ENCODE measurements around the gene PRMT7.

Gene PRMT7

GRCh38 chr16:68367891-68368290 lies 57.1 kb downstream of the PRMT7 start:
- H3K36me3 ChIP-seq (ENCODE audit: control insufficient read depth in 1 of 2, insufficient read depth in 2 of 2, low read length in 2 of 2): peaks cover 10 to 65% of the 10 kb centered on the region in 2 donors
- H3K27me3 ChIP-seq (ENCODE audit: control insufficient read depth in 1 of 2, insufficient read depth in 2 of 2, low read length in 2 of 2): no peaks in the 10 kb centered on the region
- H3K4me1 ChIP-seq (ENCODE audit: control insufficient read depth in 1 of 2, insufficient read depth in 2 of 2, low read length in 2 of 2): peaks cover 31 to 44% of the 10 kb centered on the region in 2 donors
- H3K27ac ChIP-seq (ENCODE audit: low read depth, low read length): no peak overlapping the region
- no peak overlapping the region for H3K4me3 ChIP-seq (ENCODE audit: low read depth in 1 of 2, low read length in 2 of 2)
- no peaks in the 10 kb centered on the region for H3K9me3 ChIP-seq (ENCODE audit: control insufficient read depth in 1 of 2, low read length in 2 of 2)
- no peak overlapping the region for H3K9ac ChIP-seq (ENCODE audit: low read depth in 1 of 2, low read length in 2 of 2)

GRCh38 chr16:68368301-68368888 lies 57.6 kb downstream of the PRMT7 start:
- Histone ChIP-seq H3K27ac (ENCODE audit: low read depth, low read length) (no peak overlapping the region), H3K9me3 (ENCODE audit: control insufficient read depth in 1 of 2, low read length in 2 of 2) (no peaks in the 10 kb centered on the region), H3K27me3 (ENCODE audit: control insufficient read depth in 1 of 2, insufficient read depth in 2 of 2, low read length in 2 of 2) (no peaks in the 10 kb centered on the region), H3K9ac (ENCODE audit: low read depth in 1 of 2, low read length in 2 of 2) (no peak overlapping the region), H3K4me3 (ENCODE audit: low read depth in 1 of 2, low read length in 2 of 2) (no peak overlapping the region), H3K36me3 (ENCODE audit: control insufficient read depth in 1 of 2, insufficient read depth in 2 of 2, low read length in 2 of 2) (peaks cover 10 to 60% of the 10 kb centered on the region in 2 donors), H3K4me1 (ENCODE audit: control insufficient read depth in 1 of 2, insufficient read depth in 2 of 2, low read length in 2 of 2) (peaks cover 31 to 44% of the 10 kb centered on the region in 2 donors)

DNA sequence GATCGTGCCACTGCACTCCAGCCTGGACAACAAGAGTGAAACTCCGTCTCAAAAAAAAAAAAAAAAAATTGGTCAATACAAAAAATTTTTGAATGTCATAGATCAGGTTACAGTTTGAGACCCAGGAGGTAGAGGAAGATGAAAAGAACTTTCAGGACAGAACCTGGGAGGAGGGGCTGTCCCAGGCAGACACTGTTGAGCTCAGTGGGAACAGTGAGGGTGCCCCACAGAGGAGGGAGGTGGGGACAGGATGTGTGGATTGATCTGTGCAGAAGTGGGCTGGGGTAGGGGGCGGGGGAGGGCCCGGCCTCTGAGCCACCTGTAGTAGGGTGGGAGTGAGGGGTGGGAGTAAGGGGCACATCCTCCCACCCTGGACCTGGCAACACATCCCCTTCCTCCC lies 58.3 kb downstream of the PRMT7 start:
- no peaks in the 10 kb centered on the region for H3K27me3 ChIP-seq (ENCODE audit: control insufficient read depth in 1 of 2, insufficient read depth in 2 of 2, low read length in 2 of 2)
- H3K27ac ChIP-seq (ENCODE audit: low read depth, low read length): no peak overlapping the region
- H3K36me3 ChIP-seq (ENCODE audit: control insufficient read depth in 1 of 2, insufficient read depth in 2 of 2, low read length in 2 of 2): peaks cover 5 to 53% of the 10 kb centered on the region in 2 donors
- no peak overlapping the region for H3K4me3 ChIP-seq (ENCODE audit: low read depth in 1 of 2, low read length in 2 of 2)
- H3K4me1 ChIP-seq (ENCODE audit: control insufficient read depth in 1 of 2, insufficient read depth in 2 of 2, low read length in 2 of 2): peaks cover 25 to 38% of the 10 kb centered on the region in 2 donors
- no peaks in the 10 kb centered on the region for H3K9me3 ChIP-seq (ENCODE audit: control insufficient read depth in 1 of 2, low read length in 2 of 2)
- no peak overlapping the region for H3K9ac ChIP-seq (ENCODE audit: low read depth in 1 of 2, low read length in 2 of 2)

- H3K27me3 ChIP-seq (ENCODE audit: control insufficient read depth in 1 of 2, insufficient read depth in 2 of 2, low read length in 2 of 2): no peaks in the 10 kb centered on the region
- no peak overlapping the region for H3K4me3 ChIP-seq (ENCODE audit: low read depth in 1 of 2, low read length in 2 of 2)
- no peaks in the 10 kb centered on the region for H3K9me3 ChIP-seq (ENCODE audit: control insufficient read depth in 1 of 2, low read length in 2 of 2)
- no peak overlapping the region for H3K27ac ChIP-seq (ENCODE audit: low read depth, low read length)
- no peak overlapping the region for H3K9ac ChIP-seq (ENCODE audit: low read depth in 1 of 2, low read length in 2 of 2)
- H3K36me3 ChIP-seq (ENCODE audit: control insufficient read depth in 1 of 2, insufficient read depth in 2 of 2, low read length in 2 of 2): peaks cover 5 to 45% of the 10 kb centered on the region in 2 donors
- H3K4me1 ChIP-seq (ENCODE audit: control insufficient read depth in 1 of 2, insufficient read depth in 2 of 2, low read length in 2 of 2): peaks cover 25 to 30% of the 10 kb centered on the region in 2 donors
Measured at GRCh38 chr16:68369697-68370580, 59.1 kb downstream of the PRMT7 start.

- H3K36me3 ChIP-seq (ENCODE audit: control insufficient read depth in 1 of 2, insufficient read depth in 2 of 2, low read length in 2 of 2): peaks cover 5 to 43% of the 10 kb centered on the region in 2 donors
- peaks cover 17 to 27% of the 10 kb centered on the region in 2 donors for H3K4me1 ChIP-seq (ENCODE audit: control insufficient read depth in 1 of 2, insufficient read depth in 2 of 2, low read length in 2 of 2)
- no peaks in the 10 kb centered on the region for H3K27me3 ChIP-seq (ENCODE audit: control insufficient read depth in 1 of 2, insufficient read depth in 2 of 2, low read length in 2 of 2)
- H3K9me3 ChIP-seq (ENCODE audit: control insufficient read depth in 1 of 2, low read length in 2 of 2): no peaks in the 10 kb centered on the region
- no peak overlapping the region for H3K27ac ChIP-seq (ENCODE audit: low read depth, low read length)
- H3K4me3 ChIP-seq (ENCODE audit: low read depth in 1 of 2, low read length in 2 of 2): no peak overlapping the region
- H3K9ac ChIP-seq (ENCODE audit: low read depth in 1 of 2, low read length in 2 of 2): no peak overlapping the region
Measured at GRCh38 chr16:68370581-68371275, 59.9 kb downstream of the PRMT7 start.

GRCh38 chr16:68371276-68371651 lies 60.4 kb downstream of the PRMT7 start:
- Histone ChIP-seq H3K27ac (ENCODE audit: low read depth, low read length) (no peak overlapping the region), H3K4me1 (ENCODE audit: control insufficient read depth in 1 of 2, insufficient read depth in 2 of 2, low read length in 2 of 2) (peaks cover 16 to 22% of the 10 kb centered on the region in 2 donors), H3K27me3 (ENCODE audit: control insufficient read depth in 1 of 2, insufficient read depth in 2 of 2, low read length in 2 of 2) (no peaks in the 10 kb centered on the region), H3K4me3 (ENCODE audit: low read depth in 1 of 2, low read length in 2 of 2) (no peak overlapping the region), H3K9me3 (ENCODE audit: control insufficient read depth in 1 of 2, low read length in 2 of 2) (no peaks in the 10 kb centered on the region), H3K36me3 (ENCODE audit: control insufficient read depth in 1 of 2, insufficient read depth in 2 of 2, low read length in 2 of 2) (peaks cover 1 to 37% of the 10 kb centered on the region in 2 donors), H3K9ac (ENCODE audit: low read depth in 1 of 2, low read length in 2 of 2) (no peak overlapping the region)

DNA sequence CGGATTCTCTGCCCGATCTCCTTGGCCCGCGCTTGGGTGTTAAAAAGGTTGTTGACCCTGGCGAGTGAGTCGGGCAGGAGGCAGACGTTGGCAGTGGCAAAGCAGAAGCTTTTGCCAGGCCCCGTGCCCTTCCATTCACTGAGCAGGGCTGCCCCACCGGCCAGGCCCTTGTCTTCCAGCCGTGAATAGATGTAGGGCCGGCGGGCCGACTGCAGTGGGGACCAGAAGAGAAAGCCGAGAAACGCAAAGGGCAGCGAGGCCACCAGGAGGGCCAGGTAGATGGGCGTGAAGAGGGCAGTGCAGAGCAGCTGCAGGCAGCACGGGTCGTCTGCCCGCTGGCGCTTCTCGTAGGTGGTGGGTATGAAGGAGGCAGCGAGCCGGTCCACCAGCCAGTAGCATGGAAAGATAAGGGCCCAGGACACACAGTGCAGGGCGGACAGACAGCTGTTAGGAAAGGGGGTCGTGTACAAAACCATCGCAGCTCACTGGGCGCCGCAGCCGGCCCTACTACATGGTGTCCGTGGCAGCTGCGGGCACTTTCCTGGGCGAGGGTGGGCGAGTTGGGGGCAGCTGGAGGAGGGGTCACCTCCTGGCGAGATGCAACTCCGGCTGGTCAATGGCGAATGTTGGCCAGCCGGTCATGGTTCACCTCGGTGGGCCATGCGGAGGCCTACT lies 61.0 kb downstream of the PRMT7 start:
- H3K27me3 ChIP-seq (ENCODE audit: control insufficient read depth in 1 of 2, insufficient read depth in 2 of 2, low read length in 2 of 2): no peaks in the 10 kb centered on the region
- H3K9me3 ChIP-seq (ENCODE audit: control insufficient read depth in 1 of 2, low read length in 2 of 2): no peaks in the 10 kb centered on the region
- no peak overlapping the region for H3K27ac ChIP-seq (ENCODE audit: low read depth, low read length)
- H3K4me3 ChIP-seq (ENCODE audit: low read depth in 1 of 2, low read length in 2 of 2): no peak overlapping the region
- peaks cover 0 to 36% of the 10 kb centered on the region in 2 donors for H3K36me3 ChIP-seq (ENCODE audit: control insufficient read depth in 1 of 2, insufficient read depth in 2 of 2, low read length in 2 of 2)
- peaks cover 16 to 21% of the 10 kb centered on the region in 2 donors for H3K4me1 ChIP-seq (ENCODE audit: control insufficient read depth in 1 of 2, insufficient read depth in 2 of 2, low read length in 2 of 2)
- H3K9ac ChIP-seq (ENCODE audit: low read depth in 1 of 2, low read length in 2 of 2): no peak overlapping the region

DNA sequence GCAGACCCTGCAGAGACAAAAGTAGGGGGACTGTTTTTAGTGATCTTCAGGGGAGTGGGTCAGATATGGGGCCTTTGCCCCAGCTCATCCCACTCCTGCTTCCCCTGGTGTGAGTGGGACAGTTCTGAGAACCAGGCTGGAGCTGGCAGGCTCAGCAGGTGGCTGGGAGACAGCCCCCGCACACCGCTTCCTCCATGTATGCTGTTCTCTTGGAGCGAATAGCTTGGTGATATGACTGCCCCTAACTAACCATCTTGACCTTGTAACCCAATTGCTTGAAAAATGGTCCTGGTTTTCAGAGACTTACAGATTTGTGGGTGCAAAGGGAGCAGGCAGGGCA lies 61.5 kb downstream of the PRMT7 start:
- H3K4me3 ChIP-seq (ENCODE audit: low read depth in 1 of 2, low read length in 2 of 2): no peak overlapping the region
- peaks cover 0 to 35% of the 10 kb centered on the region in 2 donors for H3K36me3 ChIP-seq (ENCODE audit: control insufficient read depth in 1 of 2, insufficient read depth in 2 of 2, low read length in 2 of 2)

GRCh38 chr16:68372806-68373205 lies 62.0 kb downstream of the PRMT7 start:
- Histone ChIP-seq H3K4me1 (ENCODE audit: control insufficient read depth in 1 of 2, insufficient read depth in 2 of 2, low read length in 2 of 2) (peaks cover 16 to 18% of the 10 kb centered on the region in 2 donors), H3K27ac (ENCODE audit: low read depth, low read length) (no peak overlapping the region), H3K27me3 (ENCODE audit: control insufficient read depth in 1 of 2, insufficient read depth in 2 of 2, low read length in 2 of 2) (no peaks in the 10 kb centered on the region), H3K36me3 (ENCODE audit: control insufficient read depth in 1 of 2, insufficient read depth in 2 of 2, low read length in 2 of 2) (peaks cover 0 to 31% of the 10 kb centered on the region in 2 donors), H3K9me3 (ENCODE audit: control insufficient read depth in 1 of 2, low read length in 2 of 2) (no peaks in the 10 kb centered on the region), H3K4me3 (ENCODE audit: low read depth in 1 of 2, low read length in 2 of 2) (no peak overlapping the region), H3K9ac (ENCODE audit: low read depth in 1 of 2, low read length in 2 of 2) (no peak overlapping the region)

More for the DNA sequence above, 61.5 kb downstream of the PRMT7 start:
- no peaks in the 10 kb centered on the region for H3K27me3 ChIP-seq (ENCODE audit: control insufficient read depth in 1 of 2, insufficient read depth in 2 of 2, low read length in 2 of 2)
- H3K4me1 ChIP-seq (ENCODE audit: control insufficient read depth in 1 of 2, insufficient read depth in 2 of 2, low read length in 2 of 2): peaks cover 16 to 21% of the 10 kb centered on the region in 2 donors
- H3K9ac ChIP-seq (ENCODE audit: low read depth in 1 of 2, low read length in 2 of 2): no peak overlapping the region
- no peak overlapping the region for H3K27ac ChIP-seq (ENCODE audit: low read depth, low read length)
- H3K9me3 ChIP-seq (ENCODE audit: control insufficient read depth in 1 of 2, low read length in 2 of 2): no peaks in the 10 kb centered on the region
